HepG2 (cell line): ENCODE data around the gene CD68. TPM values are rescaled to one million over a fixed set of nuclear protein-coding genes. Genes with fewer than 3 reads are reported as not detected.

Experiments
- ATAC-seq: fragments of 200-7000 bp; cut with Tn5 transposase; 3 replicates; pipeline ENCODE4 v1.9.1; 2020; ENCODE audit warnings: mild to moderate bottlenecking, moderate library complexity
- BruUV-seq: library from RNA; stranded (reverse); fragments of 400-500 nt; replicated peaks from 2 replicates; lab custom pipeline; 2021; lab: Mats Ljungman, UMichigan
- CTCF ChIA-PET: fragments of 300-600 bp; formaldehyde crosslinking; extraction: SDS; loops from one replicate; lab custom pipeline; 2021; ENCODE audit warnings: low total read pairs, inconsistent platforms, low intra/inter-chr PET ratio; lab: Yijun Ruan, JAX
- POLR2A ChIA-PET: fragments of 350-600 bp; sonication (Branson Sonifier 250); formaldehyde crosslinking; loops from one replicate; lab custom pipeline; 2020; ENCODE audit warnings: antibody characterized with exemption, inconsistent platforms; lab: Yijun Ruan, JAX
- DNase-seq: peaks from one replicate; pipeline ENCODE4 v3.0.0-alpha.2; 2015; ENCODE audit warnings: low spot score
- FAIRE-seq: peaks from 3 replicates; lab custom pipeline; 2011; peaks lifted over from hg19 to GRCh38; lab: Jason Lieb, UNC
- H2AFZ ChIP-seq: one replicate; pipeline ENCODE4 v1.6.1; 2011; ENCODE audit warnings: low read length, inconsistent platforms
- H3K27ac ChIP-seq: fragments of 300-600 bp; 3 replicates; pipeline ENCODE4 v1.8.0; 2011; ENCODE audit warnings: mixed run types, mild to moderate bottlenecking, mixed read lengths, low read length, inconsistent platforms; ENCODE audit not compliant: insufficient read depth; ENCODE audit errors: extremely low read length
- H3K27me3 ChIP-seq, 2 experiments: fragments of 200-600 bp in 1 of 2; 2 replicates in 1 of 2; 3 replicates in 1 of 2; pipeline versions ENCODE4 v1.6.0 to v1.8.0; 2011; ENCODE audit warnings: low read length in 2 of 2, mild to moderate bottlenecking in 2 of 2, moderate library complexity in 2 of 2, inconsistent platforms in 1 of 2; ENCODE audit not compliant: insufficient read depth in 2 of 2, control insufficient read depth in 1 of 2
- H3K36me3 ChIP-seq, 2 experiments: fragments of 200-600 bp in 1 of 2; replicated peaks in 1 of 2; 2 replicates in 1 of 2; 3 replicates in 1 of 2; pipeline versions ENCODE4 v1.5.1 to v1.8.0; 2011; ENCODE audit warnings: low read length in 2 of 2, inconsistent platforms in 1 of 2; ENCODE audit not compliant: insufficient read depth in 2 of 2, control insufficient read depth in 1 of 2
- H3K4me1 ChIP-seq: 2 replicates; pipeline ENCODE4 v1.5.1; 2012; ENCODE audit warnings: low read length, inconsistent platforms; ENCODE audit not compliant: insufficient read depth
- H3K4me2 ChIP-seq: 2 replicates; pipeline ENCODE4 v1.6.0; 2011; ENCODE audit warnings: low read depth, low read length, inconsistent platforms
- H3K4me3 ChIP-seq, 3 experiments: fragments of 200-600 bp in 1 of 3; sonication (generic), shearing (Covaris generic) in 1 of 3; replicated peaks in 1 of 3; 2 replicates each; pipeline ENCODE4 v1.5.1; 2011 to 2016; ENCODE audit warnings: low read length in 3 of 3, inconsistent platforms in 2 of 3, low read depth in 2 of 3, mild to moderate bottlenecking in 2 of 3, control low read depth in 1 of 3, mixed read lengths in 1 of 3; ENCODE audit not compliant: insufficient read depth in 1 of 3
- H3K79me2 ChIP-seq: one replicate; pipeline ENCODE4 v1.6.1; 2011; ENCODE audit warnings: low read length, inconsistent platforms; ENCODE audit not compliant: insufficient read depth
- H3K9ac ChIP-seq: 2 replicates; pipeline ENCODE4 v1.6.0; 2011; ENCODE audit warnings: mild to moderate bottlenecking, low read depth, low read length, inconsistent platforms; ENCODE audit not compliant: insufficient read depth
- H3K9me3 ChIP-seq: 2 replicates; pipeline ENCODE4 v1.5.1; 2012; ENCODE audit warnings: mild to moderate bottlenecking, low read length
- H4K20me1 ChIP-seq: 2 replicates; pipeline ENCODE4 v1.6.0; 2011; ENCODE audit warnings: inconsistent platforms, mild to moderate bottlenecking, low read length, moderate library complexity; ENCODE audit not compliant: insufficient read depth
- GATAD2A ChIP-seq: IDR thresholded peaks from 2 replicates; pipeline ENCODE4 v1.6.1; 2016
- HMG20A ChIP-seq: IDR thresholded peaks from 2 replicates; pipeline ENCODE4 v1.6.1; 2016; ENCODE audit warnings: borderline replicate concordance
- HNF4G ChIP-seq, 2 experiments: sonication (generic) in 1 of 2; formaldehyde crosslinking in 1 of 2; IDR thresholded peaks; 2 replicates each; pipeline versions ENCODE4 v1.4.0 to v1.6.1; 2011 to 2020; ENCODE audit warnings: borderline replicate concordance in 2 of 2, low read depth in 2 of 2, mild to moderate bottlenecking in 2 of 2, low read length in 1 of 2, missing genetic modification reagents in 1 of 2, moderate library complexity in 1 of 2
- HOXA3 ChIP-seq: sonication (generic); formaldehyde crosslinking; IDR thresholded peaks from 2 replicates; pipeline ENCODE4 v1.5.0; 2020; ENCODE audit warnings: missing genetic modification reagents
- IRX3 ChIP-seq: sonication (generic); formaldehyde crosslinking; IDR thresholded peaks from 2 replicates; pipeline ENCODE4 v1.8.1; 2023; ENCODE audit warnings: mild to moderate bottlenecking, low read depth, missing genetic modification reagents, borderline replicate concordance
- MAFG ChIP-seq: sonication (generic); formaldehyde crosslinking; IDR thresholded peaks from 2 replicates; pipeline ENCODE4 v1.5.1; 2020; ENCODE audit warnings: mild to moderate bottlenecking, missing genetic modification reagents
- MIER3 ChIP-seq: IDR thresholded peaks from 2 replicates; pipeline ENCODE4 v1.6.1; 2016; ENCODE audit warnings: missing compliant biosample characterization, borderline replicate concordance
- NFIC ChIP-seq: IDR thresholded peaks from 2 replicates; pipeline ENCODE4 v1.6.1; 2012; ENCODE audit warnings: mild to moderate bottlenecking, low read length, inconsistent platforms
- NKX3-1 ChIP-seq: sonication (generic); formaldehyde crosslinking; IDR thresholded peaks from 2 replicates; pipeline ENCODE4 v1.5.0; 2020; ENCODE audit warnings: missing genetic modification reagents
- PAXIP1 ChIP-seq: sonication (generic); formaldehyde crosslinking; conservative IDR thresholded peaks from 2 replicates; pipeline ENCODE4 v1.4.0; 2020; ENCODE audit warnings: mild to moderate bottlenecking, missing genetic modification reagents, moderate library complexity
- PITX1 ChIP-seq: sonication (generic); formaldehyde crosslinking; IDR thresholded peaks from 2 replicates; pipeline ENCODE4 v1.5.1; 2020; ENCODE audit warnings: mild to moderate bottlenecking, missing genetic modification reagents
- PRPF4 ChIP-seq: fragments of 200-400 bp; formaldehyde crosslinking; IDR thresholded peaks from 2 replicates; pipeline ENCODE4 v1.6.1; 2016; ENCODE audit warnings: low read length, low read depth; ENCODE audit not compliant: poor library complexity, severe bottlenecking
- TARDBP ChIP-seq: sonication (generic); formaldehyde crosslinking; IDR thresholded peaks from 2 replicates; pipeline ENCODE4 v1.8.0; 2022; ENCODE audit warnings: mild to moderate bottlenecking, missing genetic modification reagents
- ZBTB3 ChIP-seq: sonication (generic); formaldehyde crosslinking; IDR thresholded peaks from 2 replicates; pipeline ENCODE4 v1.4.0; 2020; ENCODE audit warnings: low read depth, mild to moderate bottlenecking, moderate library complexity, missing genetic modification reagents, borderline replicate concordance
- ZMYM3 ChIP-seq: sonication (generic); formaldehyde crosslinking; IDR thresholded peaks from 2 replicates; pipeline ENCODE4 v1.5.1; 2020; ENCODE audit warnings: mild to moderate bottlenecking, missing genetic modification reagents
- ZNF230 ChIP-seq: sonication (generic); formaldehyde crosslinking; IDR thresholded peaks from 2 replicates; pipeline ENCODE4 v1.4.0; 2020; ENCODE audit warnings: mild to moderate bottlenecking, missing genetic modification reagents
- ZNF281 ChIP-seq: sonication (generic); formaldehyde crosslinking; IDR thresholded peaks from 2 replicates; pipeline ENCODE4 v1.4.0; 2020; ENCODE audit warnings: missing genetic modification reagents, borderline replicate concordance
- ZNF317 ChIP-seq: sonication (generic); formaldehyde crosslinking; IDR thresholded peaks from 2 replicates; pipeline ENCODE4 v1.5.0; 2020; ENCODE audit warnings: mild to moderate bottlenecking, missing genetic modification reagents
- ZNF614 ChIP-seq: IDR thresholded peaks from 2 replicates; pipeline ENCODE4 v1.6.1; 2018; ENCODE audit warnings: missing biosample characterization, missing genetic modification reagents, inconsistent platforms, borderline replicate concordance
- WGBS: methylation state at CpG from one replicate; pipeline ENCODE4 v1.1.6; 2017; ENCODE audit warnings: low lambda C conversion rate; 5-methylcytosine and 5-hydroxymethylcytosine counted together
- in situ Hi-C: cut with HindIII; loops from 2 replicates; pipeline ENCODE4 v1.10.0; 2017; ENCODE audit warnings: low pct_unique_long_range_greater_than_20kb; ENCODE audit not compliant: extremely low pct_ligation_motif_present
- intact Hi-C: fragments of 100-400 bp; cut with micrococcal nuclease; formaldehyde crosslinking; loops from one replicate; pipeline ENCODE4 v1.10.0; 2022; ENCODE audit not compliant: unreplicated experiment
- polyA plus RNA-seq, 8 experiments: library from polyadenylated mRNA; depleted of rRNA in 3 of 8; stranded (reverse) in 7 of 8; unstranded in 1 of 8; fragments of >200 nt; fragmentation: Illumina TruSeq in 4 of 8; extraction: Trizol in 4 of 8; gene quantifications; 2 replicates each; pipeline versions ENCODE4 v1.2.1 to v1.2.3, GENCODE V29; 2011 to 2016; ENCODE audit warnings: low read depth in 4 of 8, missing spikeins in 1 of 8, mixed read lengths in 1 of 8; ENCODE audit not compliant: insufficient read depth in 1 of 8
- total RNA-seq, 5 experiments: library from RNA; depleted of rRNA; stranded (reverse); fragments of >200 nt; fragmentation: Illumina TruSeq; extraction: Trizol; gene quantifications; 2 replicates each; pipeline ENCODE4 v1.2.3, GENCODE V29; 2016; ENCODE audit warnings: low read depth in 1 of 5

Gene CD68
- total and polyA plus RNA-seq, 2 of the 13 experiments (the other 11 are each of a cell fraction or from before 2014, with no cell fraction given) = 10.3 to 104 TPM

- CTCF ChIA-PET = no interaction called here
- H3K79me2 ChIP-seq = no peaks in the 10 kb centered on the region
- no peaks in the 10 kb centered on the region for H3K27me3 ChIP-seq
- no peaks in the 10 kb centered on the region for H4K20me1 ChIP-seq
- peak overlapping the region in 2 of 3 experiments; percentile 13 to 39; a peak in 2 of 6 replicates for H3K4me3 ChIP-seq
- peak overlapping the region; percentile 30 for H3K27ac ChIP-seq
- intact Hi-C loops (no loop called here), in situ Hi-C loops (no loop called here)
- WGBS = 0% methylated on average over 4 of the region's 4 CpGs
- H3K9ac ChIP-seq = 0 out of 2 replicates have a peak overlapping the region, but pooled peaks have one; percentile 8
- H3K9me3 ChIP-seq = no peaks in the 10 kb centered on the region
- POLR2A ChIA-PET = interaction anchor here (1.1 kb wide), 1 partner anchor 9 kb away, joined by 10 read pairs; no protein-coding TSS in a partner anchor
- peaks cover 53% of the 10 kb centered on the region for H3K4me1 ChIP-seq
- BruUV-seq = no TSS peak
- peak overlapping the region; percentile 65 for H3K4me2 ChIP-seq
- H2AFZ ChIP-seq = no peak overlapping the region
- peak; percentile 58 for ATAC-seq
- H3K36me3 ChIP-seq = no peaks in the 10 kb centered on the region
- peak; percentile 70 for DNase-seq
- FAIRE-seq = peak; percentile 93
- TF ChIP-seq ZBTB3 (no peak), HNF4G (IDR thresholded peaks at IDR 0.05; ENCODE audit: borderline replicate concordance, low read depth, low read length) (peak; percentile 85), HNF4G (CRISPR knock-in tag; IDR thresholded peaks at IDR 0.05; ENCODE audit: borderline replicate concordance, low read depth) (peak; percentile 38; the same call in 1 of the 2 replicates), ZNF317 (no peak), PRPF4 (no peak), NKX3-1 (CRISPR knock-in tag) (no peak), PITX1 (CRISPR knock-in tag) (0 out of 2 replicates have a peak, but pooled peaks have one; percentile 24), MIER3 (peak; percentile 44; the same call in 1 of the 2 replicates), TARDBP (CRISPR knock-in tag) (peak; percentile 34; the same call in 1 of the 2 replicates), IRX3 (0 out of 2 replicates have a peak, but pooled peaks have one; percentile 48), ZNF281 (CRISPR knock-in tag) (peak; percentile 98), ZMYM3 (no peak; the same call in 1 of the 2 replicates), ZNF230 (CRISPR knock-in tag) (0 out of 2 replicates have a peak, but pooled peaks have one; percentile 35), MAFG (CRISPR knock-in tag) (no peak), HOXA3 (CRISPR knock-in tag) (0 out of 2 replicates have a peak, but pooled peaks have one; percentile 31), NFIC (no peak), ZNF614 (no peak), PAXIP1 (CRISPR knock-in tag) (peak; percentile 86), HMG20A (peak; percentile 17; the same call in 1 of the 2 replicates), GATAD2A (CRISPR knock-in tag) (peak; percentile 80)
Observed at GRCh38 chr17:7551396-7551795, 28.0 kb upstream of the CD68 start.
